ENCODE data around the gene ST3GAL2. TPM values are rescaled to one million over a fixed set of nuclear protein-coding genes. Genes with fewer than 3 reads are reported as not detected.
A peak's percentile ranks its signal among the peaks of the same experiment; 100 is the strongest.
"Not testable (repeated sequence)": the region's sequence is repeated elsewhere in the genome, so short reads cannot be mapped to it uniquely, and the experiment has no call there.

Gene ST3GAL2
- polyA plus RNA-seq, 1 experiment, result 12.4 TPM

GRCh38 chr16:70370145-70370544, 68.8 kb downstream of the ST3GAL2 start:
- H3K27me3 ChIP-seq (ENCODE audit: control insufficient read depth, insufficient read depth, low read length); H3K27ac ChIP-seq (ENCODE audit: low read depth, low read length); DNase-seq (ENCODE audit: low read depth, low spot score); H3K4me3 ChIP-seq (ENCODE audit: low read depth, low read length); H3K9me3 ChIP-seq (ENCODE audit: control insufficient read depth, insufficient read depth, low read length): not testable (repeated sequence)
- ChIA-PET CTCF (interaction anchor here (0.7 to 1.8 kb wide), 5 partner anchors 11 to 285 kb away, joined by 3 to 16 read pairs (median 4); no protein-coding TSS in a partner anchor), POLR2A (interaction anchor here (1.5 kb wide), 1 partner anchor 283 kb away, joined by 3 read pairs; no protein-coding TSS in a partner anchor)
- TF ChIP-seq, protein P1, sequence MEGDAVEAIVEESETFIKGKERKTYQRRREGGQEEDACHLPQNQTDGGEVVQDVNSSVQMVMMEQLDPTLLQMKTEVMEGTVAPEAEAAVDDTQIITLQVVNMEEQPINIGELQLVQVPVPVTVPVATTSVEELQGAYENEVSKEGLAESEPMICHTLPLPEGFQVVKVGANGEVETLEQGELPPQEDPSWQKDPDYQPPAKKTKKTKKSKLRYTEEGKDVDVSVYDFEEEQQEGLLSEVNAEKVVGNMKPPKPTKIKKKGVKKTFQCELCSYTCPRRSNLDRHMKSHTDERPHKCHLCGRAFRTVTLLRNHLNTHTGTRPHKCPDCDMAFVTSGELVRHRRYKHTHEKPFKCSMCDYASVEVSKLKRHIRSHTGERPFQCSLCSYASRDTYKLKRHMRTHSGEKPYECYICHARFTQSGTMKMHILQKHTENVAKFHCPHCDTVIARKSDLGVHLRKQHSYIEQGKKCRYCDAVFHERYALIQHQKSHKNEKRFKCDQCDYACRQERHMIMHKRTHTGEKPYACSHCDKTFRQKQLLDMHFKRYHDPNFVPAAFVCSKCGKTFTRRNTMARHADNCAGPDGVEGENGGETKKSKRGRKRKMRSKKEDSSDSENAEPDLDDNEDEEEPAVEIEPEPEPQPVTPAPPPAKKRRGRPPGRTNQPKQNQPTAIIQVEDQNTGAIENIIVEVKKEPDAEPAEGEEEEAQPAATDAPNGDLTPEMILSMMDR (IDR thresholded peaks at IDR 0.05; ENCODE audit: low read depth, low read length), result peak; percentile 69

DNA sequence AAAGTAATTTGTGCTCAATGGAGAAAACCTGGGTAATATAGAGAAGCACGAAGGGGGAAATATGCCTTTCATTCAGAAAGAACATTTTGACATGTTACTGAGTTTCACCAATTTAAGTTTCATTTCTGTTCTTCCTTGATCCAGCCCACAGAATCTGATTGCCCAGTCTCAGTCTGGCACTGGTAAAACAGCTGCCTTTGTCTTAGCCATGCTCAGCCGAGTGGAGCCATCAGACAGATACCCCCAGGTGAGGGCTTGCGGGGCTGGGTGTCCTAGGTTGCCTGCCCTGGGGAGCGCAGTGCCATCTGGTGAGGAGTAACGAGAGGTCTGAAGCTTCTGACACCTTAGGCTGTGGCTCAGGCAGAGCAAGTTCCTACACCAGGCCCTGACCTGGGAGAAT, 74.5 kb downstream of the ST3GAL2 start:
- TF ChIP-seq, protein P1 (IDR thresholded peaks at IDR 0.05; ENCODE audit: low read depth, low read length), result no peak
- no peak overlapping the region for H3K27ac ChIP-seq (ENCODE audit: low read depth, low read length)
- no peaks in the 10 kb centered on the region for H3K27me3 ChIP-seq (ENCODE audit: control insufficient read depth, insufficient read depth, low read length)
- H3K4me3 ChIP-seq (ENCODE audit: low read depth, low read length), result no peak overlapping the region
- ChIA-PET POLR2A (no interaction called here), CTCF (no interaction called here)
- no peak for DNase-seq (ENCODE audit: low read depth, low spot score)
- no peaks in the 10 kb centered on the region for H3K9me3 ChIP-seq (ENCODE audit: control insufficient read depth, insufficient read depth, low read length)

DNA sequence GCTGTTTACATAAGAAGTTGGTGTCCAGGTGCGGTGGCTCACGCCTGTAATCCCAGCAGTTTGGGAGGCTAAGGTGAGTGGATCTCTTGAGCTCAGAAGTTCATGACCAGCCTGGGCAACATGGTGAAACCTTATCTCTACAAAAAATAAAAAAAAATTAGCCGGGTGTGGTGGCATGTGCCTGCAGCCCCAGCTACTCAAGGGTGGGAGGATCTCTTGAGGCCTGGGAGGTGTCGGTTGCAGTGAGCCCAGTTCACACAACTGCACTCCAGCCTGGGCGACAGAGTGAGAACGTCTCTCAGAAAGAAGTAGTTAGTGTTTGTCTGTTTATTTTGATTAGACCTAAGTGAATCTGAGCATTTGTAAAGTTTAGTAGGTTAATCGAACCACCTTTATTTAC, 79.3 kb downstream of the ST3GAL2 start:
- ChIA-PET CTCF (interaction anchor here (1.5 kb wide), 1 partner anchor 11 kb away, joined by 3 read pairs; no protein-coding TSS in a partner anchor), POLR2A (interaction anchor here (0.6 to 1.0 kb wide), 2 partner anchors 22 to 370 kb away, joined by 3 to 7 read pairs; no protein-coding TSS in a partner anchor)
- TF ChIP-seq, protein P1 (IDR thresholded peaks at IDR 0.05; ENCODE audit: low read depth, low read length), result no peak
- H3K27me3 ChIP-seq (ENCODE audit: control insufficient read depth, insufficient read depth, low read length), result no peaks in the 10 kb centered on the region
- DNase-seq (ENCODE audit: low read depth, low spot score), result no peak
- no peaks in the 10 kb centered on the region for H3K9me3 ChIP-seq (ENCODE audit: control insufficient read depth, insufficient read depth, low read length)
- no peak overlapping the region for H3K4me3 ChIP-seq (ENCODE audit: low read depth, low read length)
- H3K27ac ChIP-seq (ENCODE audit: low read depth, low read length), result no peak overlapping the region

GRCh38 chr16:70349783-70350182, 89.1 kb downstream of the ST3GAL2 start:
- H3K27me3 ChIP-seq (ENCODE audit: control insufficient read depth, insufficient read depth, low read length), result no peaks in the 10 kb centered on the region
- 0 out of 2 replicates have a peak, but pooled peaks cover 3% of the 10 kb centered on the region for H3K9me3 ChIP-seq (ENCODE audit: control insufficient read depth, insufficient read depth, low read length)
- DNase-seq (ENCODE audit: low read depth, low spot score), result no peak
- no peak overlapping the region for H3K4me3 ChIP-seq (ENCODE audit: low read depth, low read length)
- POLR2A ChIA-PET, result no interaction called here
- CTCF ChIA-PET, result no interaction called here
- TF ChIP-seq, protein P1 (IDR thresholded peaks at IDR 0.05; ENCODE audit: low read depth, low read length), result no peak
- no peak overlapping the region for H3K27ac ChIP-seq (ENCODE audit: low read depth, low read length)

- TF ChIP-seq, protein P1 (IDR thresholded peaks at IDR 0.05; ENCODE audit: low read depth, low read length), result no peak
- DNase-seq (ENCODE audit: low read depth, low spot score), result no peak
- H3K9me3 ChIP-seq (ENCODE audit: control insufficient read depth, insufficient read depth, low read length), result 0 out of 2 replicates have a peak, but pooled peaks cover 3% of the 10 kb centered on the region
- H3K27me3 ChIP-seq (ENCODE audit: control insufficient read depth, insufficient read depth, low read length), result no peaks in the 10 kb centered on the region
- H3K27ac ChIP-seq (ENCODE audit: low read depth, low read length), result no peak overlapping the region
- ChIA-PET POLR2A (no interaction called here), CTCF (no interaction called here)
- no peak overlapping the region for H3K4me3 ChIP-seq (ENCODE audit: low read depth, low read length)
These were observed 89.9 kb downstream of the ST3GAL2 start for GRCh38 chr16:70348991-70349390.

Measured in AG04450 (cell line).